ENCODE results near the gene LSAMP. TPM values are rescaled to one million over a fixed set of nuclear protein-coding genes. Genes with fewer than 3 reads are reported as not detected.

Gene LSAMP
- total and polyA plus RNA-seq, 2 experiments from 2014 or later: 2.0 to 2.9 TPM

GRCh38 chr3:115859002-115859807 lies 586.1 kb downstream of the LSAMP start:
- Mint-ChIP-seq H3K4me3 (peak overlapping the region; percentile 61), H3K27me3 (ENCODE audit: insufficient read depth, low read depth, poor library complexity) (peaks cover 1% of the 10 kb centered on the region), H3K4me1 (peaks cover 65% of the 10 kb centered on the region), H3K9me3 (no peaks in the 10 kb centered on the region), H3K27ac (peak overlapping the region; percentile 15), H3K36me3 (ENCODE audit: low read depth) (no peaks in the 10 kb centered on the region)
- Histone ChIP-seq H4K20me1 (replicated peaks; ENCODE audit: insufficient read depth) (no peaks in the 10 kb centered on the region), H2AFZ (no peak overlapping the region), H3K79me2 (replicated peaks; ENCODE audit: insufficient read depth) (no peaks in the 10 kb centered on the region), H3K36me3 (ENCODE audit: insufficient read depth) (no peaks in the 10 kb centered on the region), H3K27me3 (ENCODE audit: insufficient read depth) (no peaks in the 10 kb centered on the region), H3K4me2 (peak overlapping the region; percentile 33), H3F3A (replicated peaks; ENCODE audit: low read depth) (no peaks in the 10 kb centered on the region; the same call in 1 of the 2 replicates), H3K9me2 (ENCODE audit: insufficient read depth) (no peaks in the 10 kb centered on the region), H3K4me3 (peak overlapping the region; percentile 26), H3K4me1 (ENCODE audit: insufficient read depth) (peaks cover 66% of the 10 kb centered on the region), H3K27ac (ENCODE audit: low read depth) (0 out of 2 replicates have a peak overlapping the region, but pooled peaks have one; percentile 8)
- TF ChIP-seq, protein P1, sequence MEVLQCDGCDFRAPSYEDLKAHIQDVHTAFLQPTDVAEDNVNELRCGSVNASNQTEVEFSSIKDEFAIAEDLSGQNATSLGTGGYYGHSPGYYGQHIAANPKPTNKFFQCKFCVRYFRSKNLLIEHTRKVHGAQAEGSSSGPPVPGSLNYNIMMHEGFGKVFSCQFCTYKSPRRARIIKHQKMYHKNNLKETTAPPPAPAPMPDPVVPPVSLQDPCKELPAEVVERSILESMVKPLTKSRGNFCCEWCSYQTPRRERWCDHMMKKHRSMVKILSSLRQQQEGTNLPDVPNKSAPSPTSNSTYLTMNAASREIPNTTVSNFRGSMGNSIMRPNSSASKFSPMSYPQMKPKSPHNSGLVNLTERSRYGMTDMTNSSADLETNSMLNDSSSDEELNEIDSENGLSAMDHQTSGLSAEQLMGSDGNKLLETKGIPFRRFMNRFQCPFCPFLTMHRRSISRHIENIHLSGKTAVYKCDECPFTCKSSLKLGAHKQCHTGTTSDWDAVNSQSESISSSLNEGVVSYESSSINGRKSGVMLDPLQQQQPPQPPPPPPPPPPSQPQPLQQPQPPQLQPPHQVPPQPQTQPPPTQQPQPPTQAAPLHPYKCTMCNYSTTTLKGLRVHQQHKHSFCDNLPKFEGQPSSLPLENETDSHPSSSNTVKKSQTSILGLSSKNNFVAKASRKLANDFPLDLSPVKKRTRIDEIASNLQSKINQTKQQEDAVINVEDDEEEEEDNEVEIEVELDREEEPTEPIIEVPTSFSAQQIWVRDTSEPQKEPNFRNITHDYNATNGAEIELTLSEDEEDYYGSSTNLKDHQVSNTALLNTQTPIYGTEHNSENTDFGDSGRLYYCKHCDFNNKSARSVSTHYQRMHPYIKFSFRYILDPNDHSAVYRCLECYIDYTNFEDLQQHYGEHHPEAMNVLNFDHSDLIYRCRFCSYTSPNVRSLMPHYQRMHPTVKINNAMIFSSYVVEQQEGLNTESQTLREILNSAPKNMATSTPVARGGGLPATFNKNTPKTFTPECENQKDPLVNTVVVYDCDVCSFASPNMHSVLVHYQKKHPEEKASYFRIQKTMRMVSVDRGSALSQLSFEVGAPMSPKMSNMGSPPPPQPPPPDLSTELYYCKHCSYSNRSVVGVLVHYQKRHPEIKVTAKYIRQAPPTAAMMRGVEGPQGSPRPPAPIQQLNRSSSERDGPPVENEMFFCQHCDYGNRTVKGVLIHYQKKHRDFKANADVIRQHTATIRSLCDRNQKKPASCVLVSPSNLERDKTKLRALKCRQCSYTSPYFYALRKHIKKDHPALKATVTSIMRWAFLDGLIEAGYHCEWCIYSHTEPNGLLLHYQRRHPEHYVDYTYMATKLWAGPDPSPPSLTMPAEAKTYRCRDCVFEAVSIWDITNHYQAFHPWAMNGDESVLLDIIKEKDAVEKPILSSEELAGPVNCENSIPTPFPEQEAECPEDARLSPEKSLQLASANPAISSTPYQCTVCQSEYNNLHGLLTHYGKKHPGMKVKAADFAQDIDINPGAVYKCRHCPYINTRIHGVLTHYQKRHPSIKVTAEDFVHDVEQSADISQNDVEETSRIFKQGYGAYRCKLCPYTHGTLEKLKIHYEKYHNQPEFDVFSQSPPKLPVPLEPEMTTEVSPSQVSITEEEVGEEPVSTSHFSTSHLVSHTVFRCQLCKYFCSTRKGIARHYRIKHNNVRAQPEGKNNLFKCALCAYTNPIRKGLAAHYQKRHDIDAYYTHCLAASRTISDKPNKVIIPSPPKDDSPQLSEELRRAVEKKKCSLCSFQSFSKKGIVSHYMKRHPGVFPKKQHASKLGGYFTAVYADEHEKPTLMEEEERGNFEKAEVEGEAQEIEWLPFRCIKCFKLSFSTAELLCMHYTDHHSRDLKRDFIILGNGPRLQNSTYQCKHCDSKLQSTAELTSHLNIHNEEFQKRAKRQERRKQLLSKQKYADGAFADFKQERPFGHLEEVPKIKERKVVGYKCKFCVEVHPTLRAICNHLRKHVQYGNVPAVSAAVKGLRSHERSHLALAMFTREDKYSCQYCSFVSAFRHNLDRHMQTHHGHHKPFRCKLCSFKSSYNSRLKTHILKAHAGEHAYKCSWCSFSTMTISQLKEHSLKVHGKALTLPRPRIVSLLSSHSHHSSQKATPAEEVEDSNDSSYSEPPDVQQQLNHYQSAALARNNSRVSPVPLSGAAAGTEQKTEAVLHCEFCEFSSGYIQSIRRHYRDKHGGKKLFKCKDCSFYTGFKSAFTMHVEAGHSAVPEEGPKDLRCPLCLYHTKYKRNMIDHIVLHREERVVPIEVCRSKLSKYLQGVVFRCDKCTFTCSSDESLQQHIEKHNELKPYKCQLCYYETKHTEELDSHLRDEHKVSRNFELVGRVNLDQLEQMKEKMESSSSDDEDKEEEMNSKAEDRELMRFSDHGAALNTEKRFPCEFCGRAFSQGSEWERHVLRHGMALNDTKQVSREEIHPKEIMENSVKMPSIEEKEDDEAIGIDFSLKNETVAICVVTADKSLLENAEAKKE (CRISPR knock-in tag; IDR thresholded peaks at IDR 0.05): peak; percentile 70
- no peak for TF ChIP-seq EZH2phosphoT487 (IDR thresholded peaks at IDR 0.05; ENCODE audit: unreplicated experiment)
- TF ChIP-seq, protein P2, sequence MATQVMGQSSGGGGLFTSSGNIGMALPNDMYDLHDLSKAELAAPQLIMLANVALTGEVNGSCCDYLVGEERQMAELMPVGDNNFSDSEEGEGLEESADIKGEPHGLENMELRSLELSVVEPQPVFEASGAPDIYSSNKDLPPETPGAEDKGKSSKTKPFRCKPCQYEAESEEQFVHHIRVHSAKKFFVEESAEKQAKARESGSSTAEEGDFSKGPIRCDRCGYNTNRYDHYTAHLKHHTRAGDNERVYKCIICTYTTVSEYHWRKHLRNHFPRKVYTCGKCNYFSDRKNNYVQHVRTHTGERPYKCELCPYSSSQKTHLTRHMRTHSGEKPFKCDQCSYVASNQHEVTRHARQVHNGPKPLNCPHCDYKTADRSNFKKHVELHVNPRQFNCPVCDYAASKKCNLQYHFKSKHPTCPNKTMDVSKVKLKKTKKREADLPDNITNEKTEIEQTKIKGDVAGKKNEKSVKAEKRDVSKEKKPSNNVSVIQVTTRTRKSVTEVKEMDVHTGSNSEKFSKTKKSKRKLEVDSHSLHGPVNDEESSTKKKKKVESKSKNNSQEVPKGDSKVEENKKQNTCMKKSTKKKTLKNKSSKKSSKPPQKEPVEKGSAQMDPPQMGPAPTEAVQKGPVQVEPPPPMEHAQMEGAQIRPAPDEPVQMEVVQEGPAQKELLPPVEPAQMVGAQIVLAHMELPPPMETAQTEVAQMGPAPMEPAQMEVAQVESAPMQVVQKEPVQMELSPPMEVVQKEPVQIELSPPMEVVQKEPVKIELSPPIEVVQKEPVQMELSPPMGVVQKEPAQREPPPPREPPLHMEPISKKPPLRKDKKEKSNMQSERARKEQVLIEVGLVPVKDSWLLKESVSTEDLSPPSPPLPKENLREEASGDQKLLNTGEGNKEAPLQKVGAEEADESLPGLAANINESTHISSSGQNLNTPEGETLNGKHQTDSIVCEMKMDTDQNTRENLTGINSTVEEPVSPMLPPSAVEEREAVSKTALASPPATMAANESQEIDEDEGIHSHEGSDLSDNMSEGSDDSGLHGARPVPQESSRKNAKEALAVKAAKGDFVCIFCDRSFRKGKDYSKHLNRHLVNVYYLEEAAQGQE (IDR thresholded peaks at IDR 0.05; ENCODE audit: unreplicated experiment): peak; percentile 92
- ATAC-seq: peak; percentile 79
- DNase-seq (ENCODE audit: low spot score): peak; percentile 88
